ENCODE data around the gene OPN5. TPM values are rescaled to one million over a fixed set of nuclear protein-coding genes. Genes with fewer than 3 reads are reported as not detected.

Gene OPN5
- total RNA-seq, 1 donor from 2014 or later: not detected

GRCh38 chr6:47788498-47788884 lies 6.7 kb downstream of the OPN5 start:
- H3K27ac Mint-ChIP-seq (ENCODE audit: unreplicated experiment): no peak overlapping the region
- no peak for DNase-seq (ENCODE audit: extremely low spot score, unreplicated experiment)
- no peaks in the 10 kb centered on the region for H3K36me3 Mint-ChIP-seq (ENCODE audit: unreplicated experiment)
- TF ChIP-seq, protein P1, sequence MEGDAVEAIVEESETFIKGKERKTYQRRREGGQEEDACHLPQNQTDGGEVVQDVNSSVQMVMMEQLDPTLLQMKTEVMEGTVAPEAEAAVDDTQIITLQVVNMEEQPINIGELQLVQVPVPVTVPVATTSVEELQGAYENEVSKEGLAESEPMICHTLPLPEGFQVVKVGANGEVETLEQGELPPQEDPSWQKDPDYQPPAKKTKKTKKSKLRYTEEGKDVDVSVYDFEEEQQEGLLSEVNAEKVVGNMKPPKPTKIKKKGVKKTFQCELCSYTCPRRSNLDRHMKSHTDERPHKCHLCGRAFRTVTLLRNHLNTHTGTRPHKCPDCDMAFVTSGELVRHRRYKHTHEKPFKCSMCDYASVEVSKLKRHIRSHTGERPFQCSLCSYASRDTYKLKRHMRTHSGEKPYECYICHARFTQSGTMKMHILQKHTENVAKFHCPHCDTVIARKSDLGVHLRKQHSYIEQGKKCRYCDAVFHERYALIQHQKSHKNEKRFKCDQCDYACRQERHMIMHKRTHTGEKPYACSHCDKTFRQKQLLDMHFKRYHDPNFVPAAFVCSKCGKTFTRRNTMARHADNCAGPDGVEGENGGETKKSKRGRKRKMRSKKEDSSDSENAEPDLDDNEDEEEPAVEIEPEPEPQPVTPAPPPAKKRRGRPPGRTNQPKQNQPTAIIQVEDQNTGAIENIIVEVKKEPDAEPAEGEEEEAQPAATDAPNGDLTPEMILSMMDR (IDR thresholded peaks at IDR 0.05): no peak
- H3K4me1 Mint-ChIP-seq (ENCODE audit: unreplicated experiment): peaks cover 7% of the 10 kb centered on the region
- peak overlapping the region; percentile 4 for H3K4me3 Mint-ChIP-seq (ENCODE audit: unreplicated experiment)
- no peaks in the 10 kb centered on the region for H3K9me3 Mint-ChIP-seq (ENCODE audit: unreplicated experiment)
- peaks cover 60% of the 10 kb centered on the region for H3K27me3 Mint-ChIP-seq (ENCODE audit: unreplicated experiment)

DNA sequence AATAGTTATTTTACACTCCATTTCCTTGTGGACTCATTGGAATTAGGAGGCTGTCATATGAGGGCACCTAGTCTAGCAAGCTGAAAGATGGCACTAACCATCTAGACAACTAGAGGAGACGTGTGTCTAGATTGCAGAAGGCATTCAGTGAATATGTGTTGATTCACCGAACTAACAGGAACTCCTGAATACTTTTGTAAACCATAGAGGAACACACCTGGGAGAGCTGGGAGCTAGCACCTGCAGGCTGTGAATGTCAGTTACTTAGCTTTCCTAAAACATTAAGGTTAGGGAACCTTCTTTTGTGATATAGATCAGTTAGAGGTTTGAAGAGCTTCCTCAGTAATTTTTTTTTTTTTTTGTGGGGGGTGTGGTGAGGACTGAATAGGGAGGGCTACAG lies 7.7 kb downstream of the OPN5 start:
- H3K4me1 Mint-ChIP-seq (ENCODE audit: unreplicated experiment): peaks cover 7% of the 10 kb centered on the region
- TF ChIP-seq, protein P1 (IDR thresholded peaks at IDR 0.05): no peak
- no peak overlapping the region for H3K27ac Mint-ChIP-seq (ENCODE audit: unreplicated experiment)
- H3K36me3 Mint-ChIP-seq (ENCODE audit: unreplicated experiment): no peaks in the 10 kb centered on the region
- no peak for DNase-seq (ENCODE audit: extremely low spot score, unreplicated experiment)
- H3K4me3 Mint-ChIP-seq (ENCODE audit: unreplicated experiment): no peak overlapping the region
- H3K9me3 Mint-ChIP-seq (ENCODE audit: unreplicated experiment): no peaks in the 10 kb centered on the region
- H3K27me3 Mint-ChIP-seq (ENCODE audit: unreplicated experiment): peaks cover 54% of the 10 kb centered on the region

GRCh38 chr6:47792216-47792733 lies 10.4 kb downstream of the OPN5 start:
- DNase-seq (ENCODE audit: extremely low spot score, unreplicated experiment): no peak
- H3K4me1 Mint-ChIP-seq (ENCODE audit: unreplicated experiment): peaks cover 7% of the 10 kb centered on the region
- peaks cover 37% of the 10 kb centered on the region for H3K27me3 Mint-ChIP-seq (ENCODE audit: unreplicated experiment)
- no peaks in the 10 kb centered on the region for H3K36me3 Mint-ChIP-seq (ENCODE audit: unreplicated experiment)
- no peak overlapping the region for H3K27ac Mint-ChIP-seq (ENCODE audit: unreplicated experiment)
- no peak overlapping the region for H3K4me3 Mint-ChIP-seq (ENCODE audit: unreplicated experiment)
- H3K9me3 Mint-ChIP-seq (ENCODE audit: unreplicated experiment): no peaks in the 10 kb centered on the region
- TF ChIP-seq, protein P1 (IDR thresholded peaks at IDR 0.05): no peak

- H3K4me3 Mint-ChIP-seq (ENCODE audit: unreplicated experiment): no peak overlapping the region
- TF ChIP-seq, protein P1 (IDR thresholded peaks at IDR 0.05): no peak
- H3K27me3 Mint-ChIP-seq (ENCODE audit: unreplicated experiment): peaks cover 23% of the 10 kb centered on the region
Observed at GRCh38 chr6:47794577-47795135, 12.8 kb downstream of the OPN5 start.

DNA sequence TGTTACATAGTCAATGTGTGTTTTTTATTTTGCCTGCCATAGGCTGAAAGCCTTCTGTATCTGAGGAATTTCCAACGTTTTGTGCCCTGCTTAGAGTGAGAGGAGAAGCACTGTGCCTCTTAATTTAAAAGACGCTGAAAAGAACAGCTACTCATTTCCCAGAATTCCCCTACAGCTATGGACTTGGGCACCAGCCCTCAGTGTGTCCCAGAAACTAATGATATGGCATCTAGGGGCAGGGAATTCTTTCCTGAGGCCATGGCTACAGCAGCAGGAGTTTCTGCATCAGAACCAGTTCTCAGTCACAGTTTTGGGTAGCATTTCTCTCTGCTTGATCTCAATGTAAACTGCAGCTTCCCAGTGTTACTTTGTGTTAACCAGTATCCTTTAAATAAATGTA lies 20.2 kb downstream of the OPN5 start:
- no peaks in the 10 kb centered on the region for H3K36me3 Mint-ChIP-seq (ENCODE audit: unreplicated experiment)
- no peak overlapping the region for H3K27ac Mint-ChIP-seq (ENCODE audit: unreplicated experiment)
- TF ChIP-seq, protein P1 (IDR thresholded peaks at IDR 0.05): no peak
- no peak overlapping the region for H3K4me3 Mint-ChIP-seq (ENCODE audit: unreplicated experiment)
- H3K27me3 Mint-ChIP-seq (ENCODE audit: unreplicated experiment): peaks cover 9% of the 10 kb centered on the region
- H3K9me3 Mint-ChIP-seq (ENCODE audit: unreplicated experiment): no peaks in the 10 kb centered on the region
- DNase-seq (ENCODE audit: extremely low spot score, unreplicated experiment): no peak
- H3K4me1 Mint-ChIP-seq (ENCODE audit: unreplicated experiment): no peaks in the 10 kb centered on the region

More at GRCh38 chr6:47794577-47795135, 12.8 kb downstream of the OPN5 start:
- no peaks in the 10 kb centered on the region for H3K36me3 Mint-ChIP-seq (ENCODE audit: unreplicated experiment)
- H3K9me3 Mint-ChIP-seq (ENCODE audit: unreplicated experiment): no peaks in the 10 kb centered on the region
- DNase-seq (ENCODE audit: extremely low spot score, unreplicated experiment): no peak
- no peaks in the 10 kb centered on the region for H3K4me1 Mint-ChIP-seq (ENCODE audit: unreplicated experiment)
- H3K27ac Mint-ChIP-seq (ENCODE audit: unreplicated experiment): no peak overlapping the region
